HG03060 (cell line): ENCODE data around the gene ST3GAL5.

Source experiments
- ATAC-seq: cut with Tn5 transposase; IDR thresholded peaks from one replicate; pipeline ENCODE4 v1.9.1; 2021; ENCODE audit warnings: low read depth, moderate number of reproducible peaks; ENCODE audit not compliant: unreplicated experiment

ST3GAL5 gene

DNA sequence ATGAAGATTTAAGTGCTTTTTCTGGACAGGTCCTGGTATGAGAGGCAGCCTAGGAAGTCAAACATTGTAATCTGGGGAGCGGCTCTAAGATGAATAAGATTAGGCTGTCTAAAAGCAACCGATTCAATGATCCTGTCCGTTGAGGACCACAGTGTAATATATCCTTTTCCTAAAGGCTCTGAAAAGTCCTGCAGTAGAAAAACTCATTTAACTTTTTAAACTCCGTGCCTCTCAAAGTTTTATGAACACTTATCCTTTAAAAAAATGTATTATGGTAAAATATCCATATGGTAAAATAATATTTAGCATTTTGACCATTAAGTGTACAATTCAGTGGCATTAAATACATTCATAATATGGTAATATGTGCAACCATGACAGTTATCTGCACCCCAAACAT is 95.2 kb downstream of the ST3GAL5 start:
- no peak for ATAC-seq

- ATAC-seq, result no peak
Measured at GRCh38 chr2:85792783-85793441, 95.9 kb downstream of the ST3GAL5 start.

DNA sequence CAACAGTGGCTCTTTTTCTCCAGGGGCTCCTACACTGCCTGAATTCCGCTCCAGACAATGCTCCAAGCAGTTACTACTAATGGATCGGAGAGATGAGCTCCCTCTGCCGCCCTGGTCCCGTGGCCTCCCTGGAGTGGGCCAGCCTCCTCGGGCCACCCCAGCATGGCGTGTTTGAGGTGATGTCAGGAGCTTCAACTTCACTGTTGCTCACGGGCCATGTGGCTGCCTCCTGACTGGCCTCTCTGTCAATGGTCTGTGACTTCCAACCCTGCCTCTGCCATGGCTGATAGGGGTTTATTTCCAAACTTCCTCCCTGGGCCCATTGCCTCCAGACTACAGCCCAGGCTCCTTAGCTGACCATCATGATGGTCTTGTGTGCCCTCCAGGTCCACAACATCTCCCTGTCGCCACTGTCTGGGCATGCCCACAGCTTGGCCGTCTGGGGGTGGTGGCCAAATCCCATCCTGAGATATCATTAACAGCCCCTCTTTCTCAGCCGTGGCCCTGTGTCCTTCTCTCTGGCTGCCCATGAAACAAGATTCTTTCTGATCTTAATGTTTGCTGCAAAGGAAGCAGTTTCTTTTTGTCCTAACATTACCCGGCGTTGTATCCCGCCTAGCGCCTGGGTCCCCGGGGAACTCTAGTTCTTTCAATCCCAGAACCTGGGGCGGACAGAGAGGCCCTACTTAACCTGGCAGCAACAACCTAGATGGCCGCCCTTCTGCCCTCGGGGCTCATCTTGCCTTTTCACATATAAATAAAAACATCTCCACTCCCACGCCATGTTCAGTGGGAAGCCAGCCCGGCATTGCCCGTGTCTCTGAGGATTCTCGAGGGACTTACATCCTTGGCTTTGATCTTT is 96.9 kb downstream of the ST3GAL5 start:
- ATAC-seq, result no peak

GRCh38 chr2:85790499-85791188 is 98.1 kb downstream of the ST3GAL5 start:
- ATAC-seq, result no peak

GRCh38 chr2:85790032-85790431 is 98.8 kb downstream of the ST3GAL5 start:
- ATAC-seq, result no peak

GRCh38 chr2:85789271-85789670 is 99.5 kb downstream of the ST3GAL5 start:
- ATAC-seq, result no peak

GRCh38 chr2:85788603-85789002 is 100.2 kb downstream of the ST3GAL5 start:
- ATAC-seq, result no peak

DNA sequence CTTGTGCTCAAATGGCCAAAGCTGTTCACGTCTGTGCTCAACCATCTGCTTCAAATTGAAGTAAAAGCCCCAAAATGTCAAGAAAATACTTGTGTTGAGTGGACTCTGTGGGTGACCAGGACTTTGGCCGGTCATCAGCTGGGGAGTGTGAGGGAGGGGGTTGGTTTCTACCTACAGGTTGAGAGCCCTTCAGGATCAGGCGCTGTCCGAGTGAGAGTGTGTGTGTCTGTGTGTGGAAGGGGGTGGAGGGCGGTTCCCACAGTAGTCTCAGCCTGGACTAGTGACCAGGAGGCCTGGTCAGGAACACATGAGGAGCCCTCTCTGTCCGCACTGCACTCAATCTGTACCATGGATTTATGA is 100.8 kb downstream of the ST3GAL5 start:
- no peak for ATAC-seq

- ATAC-seq, result no peak
Measured at GRCh38 chr2:85787282-85787980, 101.4 kb downstream of the ST3GAL5 start.
